PC-3 (cell line): ENCODE data around the gene IGSF9B. TPM values are rescaled to one million over a fixed set of nuclear protein-coding genes. Genes with fewer than 3 reads are reported as not detected.

Source experiments
- ATAC-seq: fragments of 200-7000 bp; cut with Tn5 transposase; 2 replicates; pipeline ENCODE4 v1.9.1; 2020; ENCODE audit warnings: mild to moderate bottlenecking, moderate library complexity
- BruUV-seq: library from RNA; stranded (reverse); fragments of 400-500 nt; replicated peaks from 2 replicates; lab custom pipeline; 2021; lab: Mats Ljungman, UMichigan
- CTCF ChIA-PET: fragments of 300-600 bp; sonication (Branson Sonifier 250); formaldehyde crosslinking; loops from one replicate; lab custom pipeline; 2022; ENCODE audit warnings: antibody characterized with exemption; lab: Charles Lee
- POLR2A ChIA-PET: fragments of 300-600 bp; sonication (Branson Sonifier 250); formaldehyde crosslinking; loops from one replicate; lab custom pipeline; 2022; ENCODE audit warnings: antibody characterized with exemption; ENCODE audit not compliant: unreplicated experiment; lab: Charles Lee
- DNase-seq: peaks from one replicate; pipeline ENCODE4 v3.0.0-alpha.2; 2015
- H2AFZ ChIP-seq: fragments of 300-600 bp; sonication (generic); 2 replicates; pipeline ENCODE4 v1.6.0; 2016; ENCODE audit warnings: antibody characterized with exemption, low read length
- H3F3A ChIP-seq: fragments of 300-600 bp; sonication (generic); one replicate; pipeline ENCODE4 v1.6.0; 2017; ENCODE audit warnings: antibody characterized with exemption, low read length, control low read depth, mild to moderate bottlenecking; ENCODE audit not compliant: unreplicated experiment
- H3K27ac ChIP-seq: fragments of 300-600 bp; sonication (generic); 2 replicates; pipeline ENCODE4 v1.5.1; 2016; ENCODE audit warnings: mild to moderate bottlenecking, low read length
- H3K27me3 ChIP-seq: fragments of 300-600 bp; sonication (generic); 2 replicates; pipeline ENCODE4 v1.6.1; 2016; ENCODE audit warnings: low read length, mixed read lengths
- H3K36me3 ChIP-seq: fragments of 300-600 bp; sonication (generic); 2 replicates; pipeline ENCODE4 v1.6.1; 2016; ENCODE audit warnings: low read depth, mixed run types, low read length, mixed read lengths
- H3K4me1 ChIP-seq: fragments of 300-600 bp; sonication (generic); 2 replicates; pipeline ENCODE4 v1.5.1; 2016; ENCODE audit warnings: low read length; ENCODE audit not compliant: insufficient read depth
- H3K4me2 ChIP-seq: fragments of 300-600 bp; sonication (generic); 2 replicates; pipeline ENCODE4 v1.6.0; 2016; ENCODE audit warnings: low read length
- H3K4me3 ChIP-seq: fragments of 300-600 bp; sonication (generic); 2 replicates; pipeline ENCODE4 v1.5.1; 2016; ENCODE audit warnings: mild to moderate bottlenecking, low read length, mixed read lengths
- H3K79me2 ChIP-seq: fragments of 300-600 bp; sonication (generic); 2 replicates; pipeline ENCODE4 v1.6.1; 2017; ENCODE audit warnings: low read length, mixed read lengths
- H3K9ac ChIP-seq: fragments of 300-600 bp; sonication (generic); 2 replicates; pipeline ENCODE4 v1.6.0; 2016; ENCODE audit warnings: mild to moderate bottlenecking, low read length
- H3K9me2 ChIP-seq: fragments of 300-600 bp; sonication (generic); replicated peaks from 2 replicates; pipeline ENCODE4 v1.6.1; 2016; ENCODE audit warnings: mixed run types, low read length, mixed read lengths
- H3K9me3 ChIP-seq: fragments of 300-600 bp; sonication (generic); 2 replicates; pipeline ENCODE4 v1.6.1; 2016; ENCODE audit warnings: low read length, mixed read lengths
- H4K20me1 ChIP-seq: fragments of 300-600 bp; sonication (generic); 2 replicates; pipeline ENCODE4 v1.6.1; 2016; ENCODE audit warnings: low read length, mixed read lengths
- EZH2 ChIP-seq: fragments of 300-600 bp; sonication (generic); IDR thresholded peaks from one replicate; pipeline ENCODE4 v1.6.1; 2017; ENCODE audit warnings: antibody characterized with exemption, mild to moderate bottlenecking, low read length; ENCODE audit not compliant: unreplicated experiment
- EZH2phosphoT487 ChIP-seq: fragments of 300-600 bp; sonication (generic); IDR thresholded peaks from 2 replicates; pipeline ENCODE4 v1.6.1; 2018; ENCODE audit warnings: mild to moderate bottlenecking, antibody characterized with exemption, low read length, borderline replicate concordance
- intact Hi-C: fragments of 100-400 bp; cut with micrococcal nuclease; formaldehyde crosslinking; loops from 2 replicates; pipeline ENCODE4 v1.9.0; 2023
- total RNA-seq: library from RNA; depleted of rRNA; stranded (reverse); fragments of >200 nt; gene quantifications from 2 replicates; pipeline ENCODE4 v1.2.3, GENCODE V29; 2014
- TF ChIP-seq, protein P1 (sequence below): fragments of 300-600 bp; sonication (generic); conservative IDR thresholded peaks from 2 replicates; pipeline ENCODE4 v1.5.1; 2017; ENCODE audit warnings: antibody characterized with exemption, low read depth, mild to moderate bottlenecking, low read length

The IGSF9B gene
- total RNA-seq, 1 experiment from 2014 or later = 0.58 TPM

- H3K9me3 ChIP-seq = no peaks in the 10 kb centered on the region
- H3K9me2 ChIP-seq = no peaks in the 10 kb centered on the region
- no peak overlapping the region for H3K27ac ChIP-seq
- H2AFZ ChIP-seq = no peak overlapping the region
- no peaks in the 10 kb centered on the region for H3K4me1 ChIP-seq
- no peaks in the 10 kb centered on the region for H3K36me3 ChIP-seq
- DNase-seq (no peak), ATAC-seq (no peak)
- no TSS peak for BruUV-seq
- TF ChIP-seq EZH2phosphoT487 (no peak), EZH2 (no peak)
- TF ChIP-seq, protein P1, sequence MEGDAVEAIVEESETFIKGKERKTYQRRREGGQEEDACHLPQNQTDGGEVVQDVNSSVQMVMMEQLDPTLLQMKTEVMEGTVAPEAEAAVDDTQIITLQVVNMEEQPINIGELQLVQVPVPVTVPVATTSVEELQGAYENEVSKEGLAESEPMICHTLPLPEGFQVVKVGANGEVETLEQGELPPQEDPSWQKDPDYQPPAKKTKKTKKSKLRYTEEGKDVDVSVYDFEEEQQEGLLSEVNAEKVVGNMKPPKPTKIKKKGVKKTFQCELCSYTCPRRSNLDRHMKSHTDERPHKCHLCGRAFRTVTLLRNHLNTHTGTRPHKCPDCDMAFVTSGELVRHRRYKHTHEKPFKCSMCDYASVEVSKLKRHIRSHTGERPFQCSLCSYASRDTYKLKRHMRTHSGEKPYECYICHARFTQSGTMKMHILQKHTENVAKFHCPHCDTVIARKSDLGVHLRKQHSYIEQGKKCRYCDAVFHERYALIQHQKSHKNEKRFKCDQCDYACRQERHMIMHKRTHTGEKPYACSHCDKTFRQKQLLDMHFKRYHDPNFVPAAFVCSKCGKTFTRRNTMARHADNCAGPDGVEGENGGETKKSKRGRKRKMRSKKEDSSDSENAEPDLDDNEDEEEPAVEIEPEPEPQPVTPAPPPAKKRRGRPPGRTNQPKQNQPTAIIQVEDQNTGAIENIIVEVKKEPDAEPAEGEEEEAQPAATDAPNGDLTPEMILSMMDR = no peak
- H3K79me2 ChIP-seq = no peaks in the 10 kb centered on the region
- H3K4me2 ChIP-seq = no peak overlapping the region
- H3K4me3 ChIP-seq = no peak overlapping the region
- H3F3A ChIP-seq = no peaks in the 10 kb centered on the region
- H3K9ac ChIP-seq = no peak overlapping the region
- H3K27me3 ChIP-seq = peaks cover 13% of the 10 kb centered on the region; the same call in 1 of the 2 replicates
- POLR2A ChIA-PET = no interaction called here
- intact Hi-C loops = no loop called here
- H4K20me1 ChIP-seq = no peaks in the 10 kb centered on the region
- CTCF ChIA-PET = no interaction called here
Observed at GRCh38 chr11:133898770-133899115, 58.0 kb downstream of the IGSF9B start.

- Histone ChIP-seq H3K4me2 (no peak overlapping the region), H3K27ac (no peak overlapping the region), H3K9ac (no peak overlapping the region), H3K4me1 (no peaks in the 10 kb centered on the region), H3K27me3 (peaks cover 16% of the 10 kb centered on the region), H3K79me2 (no peaks in the 10 kb centered on the region), H3K9me2 (no peaks in the 10 kb centered on the region), H4K20me1 (no peaks in the 10 kb centered on the region), H3K4me3 (no peak overlapping the region), H3F3A (no peaks in the 10 kb centered on the region), H2AFZ (no peak overlapping the region), H3K9me3 (no peaks in the 10 kb centered on the region), H3K36me3 (no peaks in the 10 kb centered on the region)
- TF ChIP-seq EZH2 = no peak
- TF ChIP-seq, protein P1 = no peak
- TF ChIP-seq EZH2phosphoT487 = no peak
- ATAC-seq (no peak), DNase-seq (no peak)
- ChIA-PET POLR2A (no interaction called here), CTCF (no interaction called here)
- BruUV-seq = no TSS peak
- intact Hi-C loops = no loop called here
Observed at GRCh38 chr11:133898031-133898769, 58.6 kb downstream of the IGSF9B start.

DNA sequence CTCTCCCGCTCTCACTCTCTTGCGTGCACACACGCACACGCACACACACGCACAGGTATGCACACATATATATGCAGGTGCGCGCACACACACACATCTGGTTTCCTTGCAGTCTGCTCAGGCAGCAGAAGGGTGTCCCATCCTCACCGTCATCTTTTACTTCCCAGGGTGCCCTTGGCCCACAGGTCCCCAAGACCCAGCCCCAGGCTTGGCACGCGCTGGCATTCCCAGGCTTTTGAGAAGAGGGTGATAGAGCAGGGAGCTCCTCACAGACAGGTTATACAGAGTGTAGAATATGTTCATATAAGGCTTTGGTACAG, 59.5 kb downstream of the IGSF9B start:
- no peaks in the 10 kb centered on the region for H3F3A ChIP-seq
- ATAC-seq (no peak), DNase-seq (no peak)
- intact Hi-C loops = no loop called here
- H3K27ac ChIP-seq = no peak overlapping the region
- no peak for TF ChIP-seq EZH2phosphoT487
- no peak for TF ChIP-seq EZH2
- TF ChIP-seq, protein P1 = no peak
- no peaks in the 10 kb centered on the region for H3K4me1 ChIP-seq
- no peak overlapping the region for H3K9ac ChIP-seq
- no peak overlapping the region for H2AFZ ChIP-seq
- no peaks in the 10 kb centered on the region for H3K9me2 ChIP-seq
- no peak overlapping the region for H3K4me3 ChIP-seq
- no peaks in the 10 kb centered on the region for H3K79me2 ChIP-seq
- POLR2A ChIA-PET = no interaction called here
- no peaks in the 10 kb centered on the region for H3K36me3 ChIP-seq
- no TSS peak for BruUV-seq
- no peak overlapping the region for H3K4me2 ChIP-seq
- peaks cover 20% of the 10 kb centered on the region for H3K27me3 ChIP-seq
- no peaks in the 10 kb centered on the region for H3K9me3 ChIP-seq
- CTCF ChIA-PET = no interaction called here
- no peaks in the 10 kb centered on the region for H4K20me1 ChIP-seq
